ENCODE data around the gene CBS.
"Not testable (repeated sequence)": the region's sequence is repeated elsewhere in the genome, so short reads cannot be mapped to it uniquely, and the experiment has no call there.

CBS gene

DNA sequence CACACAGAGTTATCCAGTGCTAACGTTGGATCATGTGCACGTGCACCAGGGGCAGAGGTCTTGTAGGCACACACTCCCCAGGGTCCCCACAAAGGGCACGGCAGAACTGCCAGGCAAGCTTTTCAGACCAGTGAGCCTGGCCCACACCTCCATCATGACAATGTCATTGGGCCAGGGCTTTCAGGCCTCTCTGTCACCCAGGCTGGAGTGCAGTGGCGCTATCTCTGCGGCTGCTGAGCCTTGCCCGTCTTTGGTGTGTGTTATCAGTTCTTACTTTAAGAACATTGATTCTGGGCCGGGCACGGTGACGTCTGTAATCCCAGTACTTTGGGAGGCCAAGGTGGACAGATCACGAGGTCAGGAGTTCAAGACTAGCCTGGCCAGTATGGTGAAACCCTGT is 57.1 kb downstream of the CBS start:
- no peak for DNase-seq (ENCODE audit: low read depth)
- no peak overlapping the region for H3K4me3 ChIP-seq (ENCODE audit: low read depth, low read length)
- TF ChIP-seq, protein P1, sequence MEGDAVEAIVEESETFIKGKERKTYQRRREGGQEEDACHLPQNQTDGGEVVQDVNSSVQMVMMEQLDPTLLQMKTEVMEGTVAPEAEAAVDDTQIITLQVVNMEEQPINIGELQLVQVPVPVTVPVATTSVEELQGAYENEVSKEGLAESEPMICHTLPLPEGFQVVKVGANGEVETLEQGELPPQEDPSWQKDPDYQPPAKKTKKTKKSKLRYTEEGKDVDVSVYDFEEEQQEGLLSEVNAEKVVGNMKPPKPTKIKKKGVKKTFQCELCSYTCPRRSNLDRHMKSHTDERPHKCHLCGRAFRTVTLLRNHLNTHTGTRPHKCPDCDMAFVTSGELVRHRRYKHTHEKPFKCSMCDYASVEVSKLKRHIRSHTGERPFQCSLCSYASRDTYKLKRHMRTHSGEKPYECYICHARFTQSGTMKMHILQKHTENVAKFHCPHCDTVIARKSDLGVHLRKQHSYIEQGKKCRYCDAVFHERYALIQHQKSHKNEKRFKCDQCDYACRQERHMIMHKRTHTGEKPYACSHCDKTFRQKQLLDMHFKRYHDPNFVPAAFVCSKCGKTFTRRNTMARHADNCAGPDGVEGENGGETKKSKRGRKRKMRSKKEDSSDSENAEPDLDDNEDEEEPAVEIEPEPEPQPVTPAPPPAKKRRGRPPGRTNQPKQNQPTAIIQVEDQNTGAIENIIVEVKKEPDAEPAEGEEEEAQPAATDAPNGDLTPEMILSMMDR (IDR thresholded peaks at IDR 0.05; ENCODE audit: low read depth, low read length, missing control alignments), result no peak

DNA sequence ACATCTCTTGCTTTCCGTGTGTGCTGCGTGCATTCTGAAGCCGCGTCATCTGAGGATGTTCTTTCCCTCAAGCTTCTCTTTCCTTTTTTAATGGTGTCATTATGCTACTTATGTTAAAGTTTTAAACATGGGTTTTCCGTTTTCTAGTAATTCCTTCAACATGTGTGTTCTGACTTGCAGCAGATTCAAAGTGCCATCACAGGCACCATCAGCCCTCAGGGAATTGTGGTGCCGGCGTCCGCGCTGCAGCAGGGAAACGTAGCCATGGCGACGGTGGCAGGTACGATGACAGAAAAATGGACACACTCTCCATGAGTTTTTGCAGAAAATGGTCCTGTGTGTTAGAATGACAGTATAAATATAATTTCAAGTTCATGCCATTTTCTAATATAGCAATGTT is 58.9 kb downstream of the CBS start:
- no peak for DNase-seq (ENCODE audit: low read depth)
- no peak overlapping the region for H3K4me3 ChIP-seq (ENCODE audit: low read depth, low read length)
- TF ChIP-seq, protein P1 (IDR thresholded peaks at IDR 0.05; ENCODE audit: low read depth, low read length, missing control alignments), result no peak

- no peak for DNase-seq (ENCODE audit: low read depth)
- TF ChIP-seq, protein P1 (IDR thresholded peaks at IDR 0.05; ENCODE audit: low read depth, low read length, missing control alignments), result no peak
- no peak overlapping the region for H3K4me3 ChIP-seq (ENCODE audit: low read depth, low read length)
Measured at GRCh38 chr21:43015906-43016540, 59.6 kb downstream of the CBS start.

DNA sequence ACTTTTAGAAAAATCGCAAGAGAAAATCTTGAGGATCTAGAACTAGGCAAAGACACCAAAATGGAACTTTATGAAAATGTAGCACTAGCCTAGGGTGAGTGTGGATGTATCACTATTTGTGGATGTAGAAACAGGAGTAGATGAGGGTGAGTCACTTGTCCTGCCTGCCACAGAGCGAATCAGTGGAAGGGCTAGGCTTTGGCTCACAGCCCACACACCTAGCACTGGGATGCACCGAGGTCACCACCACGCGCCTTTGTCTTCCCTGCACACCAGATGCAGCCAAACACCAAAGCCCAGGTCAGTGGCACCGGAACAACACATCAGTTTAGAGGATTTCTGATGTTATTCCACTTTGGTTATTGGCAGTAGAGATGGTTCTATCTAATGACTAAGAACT is 63.0 kb downstream of the CBS start:
- TF ChIP-seq, protein P1 (IDR thresholded peaks at IDR 0.05; ENCODE audit: low read depth, low read length, missing control alignments), result no peak
- no peak overlapping the region for H3K4me3 ChIP-seq (ENCODE audit: low read depth, low read length)
- no peak for DNase-seq (ENCODE audit: low read depth)

DNA sequence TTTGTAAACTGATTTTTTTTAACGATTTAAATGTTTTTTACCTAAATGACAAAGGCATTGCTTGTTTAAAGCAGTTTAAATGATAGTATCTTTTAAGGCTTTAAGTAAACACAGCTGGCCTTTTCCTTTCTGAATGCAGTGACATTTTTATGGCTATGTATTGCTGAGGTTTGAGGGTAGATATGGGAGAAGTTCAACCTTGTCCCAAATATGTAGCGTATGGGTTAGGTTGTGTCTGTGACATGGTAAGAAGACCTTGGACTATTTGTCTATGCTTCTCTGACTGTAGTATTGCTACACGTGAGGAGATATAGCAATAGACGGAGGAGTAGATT is 68.8 kb downstream of the CBS start:
- DNase-seq (ENCODE audit: low read depth), result no peak
- TF ChIP-seq, protein P1 (IDR thresholded peaks at IDR 0.05; ENCODE audit: low read depth, low read length, missing control alignments), result no peak

DNA sequence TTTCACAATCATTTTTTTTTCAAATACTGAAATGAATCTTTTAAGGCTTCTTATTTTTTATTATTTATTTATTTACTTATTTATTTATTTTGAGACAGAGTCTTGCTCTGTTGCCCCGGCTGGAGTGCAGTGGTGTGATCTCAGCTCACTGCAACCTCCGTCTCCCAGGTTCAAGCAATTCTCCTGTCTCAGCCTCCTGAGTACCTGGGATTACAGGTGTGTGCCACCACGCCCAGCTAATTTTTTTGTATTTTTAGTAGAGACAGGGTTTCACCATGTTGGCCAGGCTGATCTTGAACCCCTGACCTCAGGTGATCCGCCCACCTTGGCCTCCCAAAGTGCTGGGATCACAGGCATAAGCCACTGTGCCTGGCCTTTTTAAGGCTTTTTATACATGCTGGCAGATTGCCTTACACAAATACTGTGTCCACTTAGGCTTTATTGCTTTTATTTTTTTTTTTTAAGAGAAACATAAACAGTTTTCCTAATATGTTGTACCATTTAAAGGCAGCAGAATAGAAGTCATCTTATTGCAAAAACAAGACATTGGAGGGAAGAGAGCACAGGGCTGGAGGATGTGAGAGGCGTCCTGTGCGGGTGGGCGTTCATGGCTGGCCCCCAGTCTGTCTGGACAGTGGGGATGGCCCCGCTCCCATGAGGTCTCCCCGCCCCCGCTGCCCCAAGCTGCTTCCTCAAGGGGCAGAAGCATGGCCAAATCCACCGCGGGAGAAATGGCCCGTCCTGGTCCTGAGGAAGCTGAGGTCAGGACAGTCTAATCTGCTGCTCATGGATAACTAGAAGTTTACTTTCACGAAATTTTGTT is 69.4 kb downstream of the CBS start:
- not testable (repeated sequence) for DNase-seq (ENCODE audit: low read depth); H3K4me3 ChIP-seq (ENCODE audit: low read depth, low read length)

More for the DNA sequence above, 68.8 kb downstream of the CBS start:
- H3K4me3 ChIP-seq (ENCODE audit: low read depth, low read length), result no peak overlapping the region

- TF ChIP-seq, protein P1 (IDR thresholded peaks at IDR 0.05; ENCODE audit: low read depth, low read length, missing control alignments), result no peak
- DNase-seq (ENCODE audit: low read depth), result no peak
- H3K4me3 ChIP-seq (ENCODE audit: low read depth, low read length), result no peak overlapping the region
Measured at GRCh38 chr21:43005635-43006034, 70.0 kb downstream of the CBS start.

Data from GM12864 (cell line).